MCF 10A (cell line): ENCODE measurements around the gene PIGH. TPM values are rescaled to one million over a fixed set of nuclear protein-coding genes. Genes with fewer than 3 reads are reported as not detected.

Source experiments
- BruUV-seq: library from RNA; stranded (reverse); fragments of 400-500 nt; replicated peaks from 2 replicates; lab custom pipeline; 2021; lab: Mats Ljungman, UMichigan
- CTCF ChIA-PET: fragments of 300-600 bp; sonication (Branson Sonifier 250); formaldehyde crosslinking; extraction: SDS; loops from one replicate; lab custom pipeline; 2021; ENCODE audit warnings: antibody characterized with exemption, inconsistent platforms; lab: Yijun Ruan, JAX
- POLR2A ChIA-PET: fragments of 300-600, 350-650 bp; sonication (Branson Sonifier 250); formaldehyde crosslinking; extraction: SDS; loops from one replicate; lab custom pipeline; 2020; ENCODE audit warnings: antibody characterized with exemption, inconsistent platforms; lab: Yijun Ruan, JAX
- DNase-seq: peaks from one replicate; pipeline ENCODE4 v3.0.0-alpha.2; 2018; ENCODE audit not compliant: unreplicated experiment
- H3K27ac Mint-ChIP-seq: one replicate; pipeline ENCODE4 v1.8.0; 2022; ENCODE audit warnings: mild to moderate bottlenecking, low read depth, mixed read lengths; ENCODE audit not compliant: unreplicated experiment
- H3K27me3 Mint-ChIP-seq: one replicate; pipeline ENCODE4 v1.8.0; 2022; ENCODE audit warnings: mixed read lengths; ENCODE audit not compliant: insufficient read depth, unreplicated experiment
- H3K36me3 Mint-ChIP-seq: one replicate; pipeline ENCODE4 v1.8.0; 2022; ENCODE audit warnings: mild to moderate bottlenecking, moderate library complexity, mixed read lengths; ENCODE audit not compliant: insufficient read depth, unreplicated experiment
- H3K4me1 Mint-ChIP-seq: one replicate; pipeline ENCODE4 v1.8.0; 2022; ENCODE audit warnings: mixed read lengths; ENCODE audit not compliant: insufficient read depth, unreplicated experiment
- H3K4me3 Mint-ChIP-seq: one replicate; pipeline ENCODE4 v1.8.0; 2022; ENCODE audit warnings: mild to moderate bottlenecking, moderate library complexity, mixed read lengths; ENCODE audit not compliant: unreplicated experiment
- H3K9me3 Mint-ChIP-seq: one replicate; pipeline ENCODE4 v1.8.0; 2022; ENCODE audit warnings: mixed read lengths; ENCODE audit not compliant: unreplicated experiment
- CTCF ChIP-seq: fragments of 200-600 bp; IDR thresholded peaks from one replicate; pipeline ENCODE4 v1.8.0; 2022; ENCODE audit warnings: antibody characterized with exemption, mild to moderate bottlenecking; ENCODE audit not compliant: unreplicated experiment
- intact Hi-C: fragments of 100-400 bp; cut with micrococcal nuclease; formaldehyde crosslinking; loops from 2 replicates; pipeline ENCODE4 v1.14.1; 2022
- total RNA-seq: library from RNA; stranded (reverse); gene quantifications from 2 replicates; pipeline ENCODE4 v1.2.3, GENCODE V29; 2022

The PIGH gene
- total RNA-seq, 1 experiment from 2014 or later: 18.9 TPM

GRCh38 chr14:67557118-67557517, 43.0 kb downstream of the PIGH start:
- no peaks in the 10 kb centered on the region for H3K36me3 Mint-ChIP-seq

GRCh38 chr14:67556671-67557070, 43.4 kb downstream of the PIGH start:
- H3K27ac Mint-ChIP-seq: no peak overlapping the region
- TF ChIP-seq CTCF: no peak
- no peak overlapping the region for H3K4me3 Mint-ChIP-seq
- POLR2A ChIA-PET: interaction anchor here (1.3 kb wide), 1 partner anchor 9 kb away, joined by 5 read pairs; no protein-coding TSS in a partner anchor
- H3K9me3 Mint-ChIP-seq: no peaks in the 10 kb centered on the region
- no peak for DNase-seq
- CTCF ChIA-PET: interaction anchor here (3.0 to 3.9 kb wide), 2 partner anchors 15 to 30 kb away, joined by 17 to 19 read pairs; no protein-coding TSS in a partner anchor
- H3K4me1 Mint-ChIP-seq: peaks cover 12% of the 10 kb centered on the region
- no TSS peak for BruUV-seq
- H3K27me3 Mint-ChIP-seq: no peaks in the 10 kb centered on the region
- intact Hi-C loops: no loop called here
- H3K36me3 Mint-ChIP-seq: no peaks in the 10 kb centered on the region

More at GRCh38 chr14:67557118-67557517, 43.0 kb downstream of the PIGH start:
- CTCF ChIA-PET: interaction anchor here (1.4 to 3.9 kb wide), 3 partner anchors 15 to 130 kb away, joined by 8 to 19 read pairs (median 11); no protein-coding TSS in a partner anchor
- Mint-ChIP-seq H3K4me1 (peaks cover 12% of the 10 kb centered on the region), H3K9me3 (no peaks in the 10 kb centered on the region), H3K27ac (no peak overlapping the region), H3K4me3 (no peak overlapping the region), H3K27me3 (no peaks in the 10 kb centered on the region)
- intact Hi-C loops: no loop called here
- peak; percentile 26 for DNase-seq
- no peak for TF ChIP-seq CTCF
- no TSS peak for BruUV-seq
- POLR2A ChIA-PET: interaction anchor here (1.3 kb wide), 1 partner anchor 8 kb away, joined by 5 read pairs; no protein-coding TSS in a partner anchor

GRCh38 chr14:67555518-67556090, 44.5 kb downstream of the PIGH start:
- TF ChIP-seq CTCF: no peak
- no peaks in the 10 kb centered on the region for H3K9me3 Mint-ChIP-seq
- CTCF ChIA-PET: interaction anchor here (0.9 to 3.9 kb wide), 4 partner anchors 16 to 100 kb away, joined by 3 to 19 read pairs (median 10); no protein-coding TSS in a partner anchor
- POLR2A ChIA-PET: no interaction called here
- intact Hi-C loops: no loop called here
- DNase-seq: no peak
- no peaks in the 10 kb centered on the region for H3K36me3 Mint-ChIP-seq
- H3K4me3 Mint-ChIP-seq: no peak overlapping the region
- H3K27me3 Mint-ChIP-seq: no peaks in the 10 kb centered on the region
- H3K27ac Mint-ChIP-seq: no peak overlapping the region
- peaks cover 12% of the 10 kb centered on the region for H3K4me1 Mint-ChIP-seq
- no TSS peak for BruUV-seq

- no TSS peak for BruUV-seq
Observed at GRCh38 chr14:67554341-67554740, 45.7 kb downstream of the PIGH start.

More at GRCh38 chr14:67554341-67554740, 45.7 kb downstream of the PIGH start:
- POLR2A ChIA-PET: interaction anchor here (0.9 to 1.2 kb wide), 2 partner anchors 12 to 38 kb away, joined by 3 read pairs; no protein-coding TSS in a partner anchor
- Mint-ChIP-seq H3K4me1 (peaks cover 12% of the 10 kb centered on the region), H3K4me3 (no peak overlapping the region), H3K27ac (no peak overlapping the region), H3K36me3 (no peaks in the 10 kb centered on the region), H3K27me3 (no peaks in the 10 kb centered on the region), H3K9me3 (no peaks in the 10 kb centered on the region)
- intact Hi-C loops: no loop called here
- no peak for DNase-seq
- no peak for TF ChIP-seq CTCF
- CTCF ChIA-PET: interaction anchor here (0.6 to 3.9 kb wide), 7 partner anchors 17 to 148 kb away, joined by 3 to 19 read pairs (median 3); no protein-coding TSS in a partner anchor
